Loucy (cell line): Measurements from ENCODE around the gene NBPF3.
"Not testable (repeated sequence)": the region's sequence is repeated elsewhere in the genome, so short reads cannot be mapped to it uniquely, and the experiment has no call there.

ENCODE experiments used
- H2AFZ ChIP-seq: fragments of 200-600 bp; sonication (generic); 2 replicates; pipeline ENCODE4 v1.6.0; 2016; ENCODE audit warnings: antibody characterized with exemption, mild to moderate bottlenecking, low read length, moderate library complexity
- H3F3A ChIP-seq: fragments of 200-600 bp; 2 replicates; pipeline ENCODE4 v1.6.0; 2016; ENCODE audit warnings: antibody characterized with exemption, low read depth, mild to moderate bottlenecking
- H3K27me3 ChIP-seq: fragments of 200-600 bp; sonication (generic); 2 replicates; pipeline ENCODE4 v1.6.1; 2014; ENCODE audit warnings: low read length, mild to moderate bottlenecking; ENCODE audit not compliant: insufficient read depth, poor library complexity, severe bottlenecking
- H3K36me3 ChIP-seq: fragments of 200-600 bp; sonication (generic); 2 replicates; pipeline ENCODE4 v1.6.1; 2016; ENCODE audit warnings: low read length; ENCODE audit not compliant: insufficient read depth
- H3K4me1 ChIP-seq: fragments of 200-600 bp; sonication (generic); 2 replicates; pipeline ENCODE4 v1.5.1; 2014; ENCODE audit warnings: low read length, mild to moderate bottlenecking; ENCODE audit not compliant: insufficient read depth, poor library complexity, severe bottlenecking
- H3K4me2 ChIP-seq: fragments of 200-600 bp; sonication (generic); 2 replicates; pipeline ENCODE4 v1.6.0; 2014; ENCODE audit warnings: antibody characterized with exemption, low read length, low read depth, mild to moderate bottlenecking; ENCODE audit not compliant: poor library complexity, severe bottlenecking
- H3K4me3 ChIP-seq: fragments of 200-600 bp; sonication (generic); 2 replicates; pipeline ENCODE4 v1.5.1; 2014; ENCODE audit warnings: low read length, mild to moderate bottlenecking, mixed read lengths; ENCODE audit not compliant: poor library complexity, severe bottlenecking
- H3K79me2 ChIP-seq: fragments of 200-600 bp; sonication (generic); 2 replicates; pipeline ENCODE4 v1.6.1; 2014; ENCODE audit warnings: low read length; ENCODE audit not compliant: insufficient read depth
- H3K9ac ChIP-seq: fragments of 200-600 bp; sonication (generic); 2 replicates; pipeline ENCODE4 v1.6.0; 2014; ENCODE audit warnings: mild to moderate bottlenecking, low read depth, low read length, moderate library complexity; ENCODE audit not compliant: poor library complexity, severe bottlenecking
- H3K9me2 ChIP-seq: fragments of 200-600 bp; sonication (generic); replicated peaks from 2 replicates; pipeline ENCODE4 v1.6.1; 2016; ENCODE audit warnings: low read depth, low read length, mixed read lengths
- H3K9me3 ChIP-seq: fragments of 200-600 bp; sonication (generic); 2 replicates; pipeline ENCODE4 v1.6.1; 2014; ENCODE audit warnings: mild to moderate bottlenecking, antibody characterized with exemption, low read length, low read depth; ENCODE audit not compliant: insufficient read depth
- H4K20me1 ChIP-seq: fragments of 200-600 bp; sonication (generic); 2 replicates; pipeline ENCODE4 v1.6.0; 2014; ENCODE audit warnings: antibody characterized with exemption, low read length, mild to moderate bottlenecking; ENCODE audit not compliant: insufficient read depth, poor library complexity, severe bottlenecking
- EZH2phosphoT487 ChIP-seq: fragments of 200-600 bp; IDR thresholded peaks from 2 replicates; pipeline ENCODE4 v1.6.1; 2018; ENCODE audit warnings: antibody characterized with exemption, mild to moderate bottlenecking, moderate library complexity, borderline replicate concordance
- TF ChIP-seq, protein P1 (sequence below): fragments of 200-600 bp; sonication (generic); conservative IDR thresholded peaks from 2 replicates; pipeline ENCODE4 v1.5.1; 2014; ENCODE audit warnings: mild to moderate bottlenecking, antibody characterized with exemption, low read length

Gene NBPF3

DNA sequence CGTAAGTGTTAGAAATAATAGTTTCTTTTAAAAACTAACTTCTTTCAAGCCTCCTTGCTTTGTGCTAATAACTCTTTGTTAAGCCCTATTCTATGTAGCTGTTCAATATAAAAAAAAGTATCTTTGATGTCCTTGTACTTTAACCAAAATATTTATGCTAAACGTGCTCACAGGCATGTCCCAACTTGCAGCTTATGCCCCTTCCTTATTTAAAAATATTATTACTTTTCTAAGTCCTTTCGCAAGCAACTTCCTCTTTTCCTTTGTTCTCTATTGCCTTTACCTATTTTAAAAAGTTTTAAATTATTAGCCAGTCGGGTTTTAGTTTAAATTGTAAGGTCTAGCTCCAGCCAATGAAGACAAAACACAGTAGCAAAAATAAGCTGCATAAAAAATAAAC is 43.4 kb upstream of the NBPF3 start:
- H3K4me3 ChIP-seq: no peak overlapping the region
- H3K9ac ChIP-seq: no peak overlapping the region
- H4K20me1 ChIP-seq: no peaks in the 10 kb centered on the region
- H3K4me2 ChIP-seq: no peak overlapping the region
- no peak for TF ChIP-seq EZH2phosphoT487
- TF ChIP-seq, protein P1, sequence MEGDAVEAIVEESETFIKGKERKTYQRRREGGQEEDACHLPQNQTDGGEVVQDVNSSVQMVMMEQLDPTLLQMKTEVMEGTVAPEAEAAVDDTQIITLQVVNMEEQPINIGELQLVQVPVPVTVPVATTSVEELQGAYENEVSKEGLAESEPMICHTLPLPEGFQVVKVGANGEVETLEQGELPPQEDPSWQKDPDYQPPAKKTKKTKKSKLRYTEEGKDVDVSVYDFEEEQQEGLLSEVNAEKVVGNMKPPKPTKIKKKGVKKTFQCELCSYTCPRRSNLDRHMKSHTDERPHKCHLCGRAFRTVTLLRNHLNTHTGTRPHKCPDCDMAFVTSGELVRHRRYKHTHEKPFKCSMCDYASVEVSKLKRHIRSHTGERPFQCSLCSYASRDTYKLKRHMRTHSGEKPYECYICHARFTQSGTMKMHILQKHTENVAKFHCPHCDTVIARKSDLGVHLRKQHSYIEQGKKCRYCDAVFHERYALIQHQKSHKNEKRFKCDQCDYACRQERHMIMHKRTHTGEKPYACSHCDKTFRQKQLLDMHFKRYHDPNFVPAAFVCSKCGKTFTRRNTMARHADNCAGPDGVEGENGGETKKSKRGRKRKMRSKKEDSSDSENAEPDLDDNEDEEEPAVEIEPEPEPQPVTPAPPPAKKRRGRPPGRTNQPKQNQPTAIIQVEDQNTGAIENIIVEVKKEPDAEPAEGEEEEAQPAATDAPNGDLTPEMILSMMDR: no peak
- H3K79me2 ChIP-seq: no peaks in the 10 kb centered on the region
- H3K27me3 ChIP-seq: no peaks in the 10 kb centered on the region
- H3K36me3 ChIP-seq: no peaks in the 10 kb centered on the region
- H3F3A ChIP-seq: no peaks in the 10 kb centered on the region
- no peak overlapping the region; the same call in 1 of the 2 replicates for H2AFZ ChIP-seq
- no peaks in the 10 kb centered on the region for H3K9me2 ChIP-seq
- H3K9me3 ChIP-seq: no peaks in the 10 kb centered on the region
- no peaks in the 10 kb centered on the region for H3K4me1 ChIP-seq

DNA sequence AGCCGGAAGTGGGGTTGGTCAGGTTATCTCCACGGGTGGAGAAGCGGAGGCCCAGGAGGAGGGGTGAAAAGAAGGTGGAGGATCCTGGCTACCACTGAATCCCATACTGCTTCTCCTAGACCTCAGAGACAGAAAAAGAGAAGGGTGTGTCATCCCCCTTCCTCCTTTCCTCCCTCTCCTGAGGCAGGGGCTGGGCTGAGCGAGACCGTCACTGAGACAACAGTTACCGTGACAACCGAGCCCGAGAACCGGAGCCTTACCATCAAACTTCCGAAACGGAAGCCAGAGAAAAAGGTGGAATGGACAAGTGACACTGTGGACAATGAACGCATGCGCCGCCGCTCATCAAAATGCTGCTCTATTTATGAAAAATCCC is 42.1 kb upstream of the NBPF3 start:
- Histone ChIP-seq H3K4me2 (no peak overlapping the region), H3K36me3 (no peaks in the 10 kb centered on the region), H3K4me3 (no peak overlapping the region), H3K9ac (no peak overlapping the region), H3K9me3 (no peaks in the 10 kb centered on the region), H4K20me1 (no peaks in the 10 kb centered on the region), H3K9me2 (no peaks in the 10 kb centered on the region), H2AFZ (no peak overlapping the region), H3F3A (no peaks in the 10 kb centered on the region), H3K4me1 (no peaks in the 10 kb centered on the region), H3K27me3 (no peaks in the 10 kb centered on the region), H3K79me2 (no peaks in the 10 kb centered on the region)
- no peak for TF ChIP-seq EZH2phosphoT487
- TF ChIP-seq, protein P1: no peak

DNA sequence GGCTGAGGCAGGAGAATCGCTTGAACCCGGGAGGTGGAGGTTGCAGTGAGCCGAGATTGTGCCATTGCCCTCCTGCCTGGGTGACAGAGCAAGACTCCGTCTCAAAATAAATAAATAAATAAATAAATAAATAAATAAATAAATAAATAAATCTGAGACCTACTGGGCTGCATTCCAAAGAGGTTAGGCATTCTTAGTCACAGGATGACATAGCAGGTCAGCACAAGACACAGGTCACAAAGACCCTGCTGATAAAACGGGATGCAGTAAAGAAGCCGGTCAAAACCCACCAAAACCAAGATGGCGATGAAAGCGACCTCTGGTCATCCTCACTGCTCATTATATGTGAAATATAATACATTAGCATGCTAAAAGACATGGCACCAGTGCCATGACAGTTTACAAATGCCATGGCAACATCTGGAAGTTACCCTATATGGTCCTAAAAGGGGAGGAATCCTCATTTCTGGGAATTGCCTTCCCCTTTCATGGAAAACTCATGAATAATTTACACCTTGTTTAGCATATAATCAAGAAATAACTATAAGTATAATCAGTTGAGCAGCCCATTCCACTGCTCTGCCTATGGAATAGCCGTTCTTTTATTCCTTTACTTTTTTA is 38.1 kb upstream of the NBPF3 start:
- not testable (repeated sequence) for H3K4me1 ChIP-seq, H3K4me2 ChIP-seq, H3F3A ChIP-seq, H4K20me1 ChIP-seq, H3K4me3 ChIP-seq, H3K79me2 ChIP-seq, H3K36me3 ChIP-seq, H2AFZ ChIP-seq, H3K9me2 ChIP-seq, H3K9ac ChIP-seq, H3K27me3 ChIP-seq, H3K9me3 ChIP-seq

DNA sequence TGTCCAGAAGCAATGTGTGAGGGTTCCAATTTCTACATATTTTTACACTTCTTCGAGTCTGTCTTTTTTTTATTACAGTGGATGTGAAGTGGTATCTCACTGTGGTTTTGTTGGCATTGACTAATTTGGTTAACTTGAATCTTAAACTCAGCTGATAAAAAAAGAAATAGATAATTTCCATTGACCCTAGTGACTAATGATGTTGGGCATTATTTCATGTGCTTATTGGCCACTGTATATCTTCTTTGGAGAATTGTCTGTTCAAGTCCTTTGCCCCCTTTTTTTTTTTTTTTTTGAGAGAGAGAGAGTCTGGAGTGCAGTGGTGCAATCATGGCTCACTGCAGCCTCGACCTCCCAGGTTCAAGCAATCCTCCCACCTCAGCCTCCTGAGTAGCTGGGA is 33.3 kb upstream of the NBPF3 start:
- TF ChIP-seq EZH2phosphoT487: no peak
- TF ChIP-seq, protein P1: no peak
- no peaks in the 10 kb centered on the region for H3K79me2 ChIP-seq
- no peaks in the 10 kb centered on the region for H3K4me1 ChIP-seq
- no peaks in the 10 kb centered on the region for H3K9me3 ChIP-seq
- H3K9me2 ChIP-seq: no peaks in the 10 kb centered on the region
- H4K20me1 ChIP-seq: no peaks in the 10 kb centered on the region
- no peak overlapping the region for H3K4me2 ChIP-seq
- H2AFZ ChIP-seq: no peak overlapping the region
- no peak overlapping the region for H3K9ac ChIP-seq
- H3K36me3 ChIP-seq: no peaks in the 10 kb centered on the region
- no peaks in the 10 kb centered on the region for H3K27me3 ChIP-seq
- no peaks in the 10 kb centered on the region for H3F3A ChIP-seq
- H3K4me3 ChIP-seq: no peak overlapping the region

DNA sequence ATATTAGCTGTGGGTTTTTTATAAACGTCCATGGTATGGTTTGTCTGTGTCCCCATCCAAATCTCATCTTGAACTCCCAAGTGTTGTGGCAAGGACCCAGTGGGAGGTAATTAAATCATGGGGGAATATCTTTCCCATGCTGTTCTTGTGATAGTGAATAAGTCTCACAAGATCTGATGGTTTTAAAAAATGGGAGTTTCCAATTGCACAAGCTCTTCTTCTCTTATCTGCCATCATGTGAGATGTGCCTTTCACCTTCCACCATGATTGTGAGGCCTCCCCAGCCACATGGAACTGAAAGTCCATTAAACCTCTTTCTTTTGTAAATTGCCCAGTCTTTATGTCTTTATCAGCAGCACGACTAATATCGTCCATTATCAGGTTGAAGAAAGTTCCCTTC is 30.0 kb upstream of the NBPF3 start:
- not testable (repeated sequence) for H3K36me3 ChIP-seq, H2AFZ ChIP-seq

More for the DNA sequence above, 30.0 kb upstream of the NBPF3 start:
- H3K9me2 ChIP-seq, H3K4me1 ChIP-seq, H3F3A ChIP-seq, H3K9ac ChIP-seq, H3K4me2 ChIP-seq, H3K4me3 ChIP-seq, H4K20me1 ChIP-seq, H3K79me2 ChIP-seq, H3K27me3 ChIP-seq, H3K9me3 ChIP-seq: not testable (repeated sequence)
